Thyroid gland (tissue), 4 donors: ENCODE results near the gene SCN10A.

Source experiments
- POLR2A ChIP-seq, 2 donors: fragments of 450-650 bp; IDR thresholded peaks; one replicate each; pipeline ENCODE4 v1.6.1; 2017; ENCODE audit warnings: antibody characterized with exemption in 2 of 2, mild to moderate bottlenecking in 2 of 2, moderate library complexity in 1 of 2
- TF ChIP-seq, protein P1 (sequence below), 6 experiments: fragments of 200-600 bp in 3 of 6; fragments of 450-650 bp in 3 of 6; sonication (generic) in 3 of 6; IDR thresholded peaks; one replicate each; pipeline ENCODE4 v1.5.1; 2016 to 2019; ENCODE audit warnings: antibody characterized with exemption in 6 of 6, mild to moderate bottlenecking in 2 of 6, inconsistent platforms in 1 of 6, moderate library complexity in 1 of 6

DNA sequence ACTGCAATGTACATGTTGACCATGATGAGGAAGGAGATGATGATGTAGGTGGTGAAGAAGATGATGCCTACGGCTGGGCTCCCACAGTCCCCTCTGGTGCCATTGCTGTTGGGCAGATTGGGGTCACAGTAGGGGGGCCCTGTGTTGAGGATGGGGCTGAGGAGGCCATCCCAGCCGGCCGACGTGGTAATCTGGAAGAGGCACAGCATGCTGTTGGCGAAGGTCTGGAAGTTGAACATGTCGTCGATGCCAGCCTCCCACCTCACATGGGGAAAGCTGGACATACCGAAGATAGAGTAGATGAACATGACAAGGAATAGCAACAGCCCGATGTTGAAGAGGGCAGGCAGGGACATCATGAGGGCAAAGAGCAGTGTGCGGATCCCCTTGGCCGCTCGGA lies 118.0 kb downstream of the SCN10A start:
- no peak for TF ChIP-seq POLR2A (IDR thresholded peaks at IDR 0.05)
- TF ChIP-seq, protein P1, sequence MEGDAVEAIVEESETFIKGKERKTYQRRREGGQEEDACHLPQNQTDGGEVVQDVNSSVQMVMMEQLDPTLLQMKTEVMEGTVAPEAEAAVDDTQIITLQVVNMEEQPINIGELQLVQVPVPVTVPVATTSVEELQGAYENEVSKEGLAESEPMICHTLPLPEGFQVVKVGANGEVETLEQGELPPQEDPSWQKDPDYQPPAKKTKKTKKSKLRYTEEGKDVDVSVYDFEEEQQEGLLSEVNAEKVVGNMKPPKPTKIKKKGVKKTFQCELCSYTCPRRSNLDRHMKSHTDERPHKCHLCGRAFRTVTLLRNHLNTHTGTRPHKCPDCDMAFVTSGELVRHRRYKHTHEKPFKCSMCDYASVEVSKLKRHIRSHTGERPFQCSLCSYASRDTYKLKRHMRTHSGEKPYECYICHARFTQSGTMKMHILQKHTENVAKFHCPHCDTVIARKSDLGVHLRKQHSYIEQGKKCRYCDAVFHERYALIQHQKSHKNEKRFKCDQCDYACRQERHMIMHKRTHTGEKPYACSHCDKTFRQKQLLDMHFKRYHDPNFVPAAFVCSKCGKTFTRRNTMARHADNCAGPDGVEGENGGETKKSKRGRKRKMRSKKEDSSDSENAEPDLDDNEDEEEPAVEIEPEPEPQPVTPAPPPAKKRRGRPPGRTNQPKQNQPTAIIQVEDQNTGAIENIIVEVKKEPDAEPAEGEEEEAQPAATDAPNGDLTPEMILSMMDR (IDR thresholded peaks at IDR 0.05), result no peak
